ENCODE data around the gene SFSWAP. TPM values are rescaled to one million over a fixed set of nuclear protein-coding genes. Genes with fewer than 3 reads are reported as not detected.
"Not testable (repeated sequence)": the region's sequence is repeated elsewhere in the genome, so short reads cannot be mapped to it uniquely, and the experiment has no call there.

Gene SFSWAP
- total RNA-seq, 1 donor from 2014 or later, result 59.8 TPM

DNA sequence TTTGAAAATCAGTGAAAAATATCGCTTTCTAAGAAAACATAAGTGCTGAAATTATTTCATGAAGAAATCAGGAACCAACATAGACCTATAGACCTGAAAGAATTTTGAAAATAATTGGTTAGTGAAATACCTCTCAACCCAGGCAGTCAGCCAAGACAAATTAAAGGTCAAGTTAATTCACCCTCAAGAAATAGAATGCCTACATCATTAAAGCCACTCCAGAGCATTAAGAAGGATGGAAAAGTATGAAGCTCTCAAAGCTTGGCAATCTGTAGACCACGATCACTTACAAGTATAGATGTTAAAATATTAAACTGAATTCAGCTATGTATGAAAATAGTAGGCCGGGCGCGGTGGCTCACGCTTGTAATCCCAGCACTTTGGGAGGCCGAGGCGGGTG, 48.3 kb downstream of the SFSWAP start:
- DNase-seq (ENCODE audit: low spot score), result no peak

DNA sequence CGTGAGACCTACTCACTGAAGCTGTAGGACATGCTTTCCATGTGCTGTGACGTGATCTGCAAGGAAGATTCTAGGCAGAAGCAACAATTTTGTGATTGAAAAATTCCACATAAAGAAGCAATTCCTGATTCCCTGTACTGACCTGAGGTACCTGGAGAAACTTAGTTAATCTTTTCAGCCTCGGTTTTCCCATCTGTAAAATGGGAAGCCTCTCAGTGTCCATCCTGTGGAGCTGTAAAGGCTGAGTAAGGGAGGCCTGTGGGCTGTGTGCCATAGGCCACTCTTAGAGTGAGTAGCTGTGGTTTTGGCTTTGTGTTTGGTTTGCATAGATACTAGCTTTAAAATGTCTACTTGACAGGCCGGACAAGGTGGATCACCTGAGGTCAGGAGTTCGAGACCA, 50.7 kb downstream of the SFSWAP start:
- DNase-seq (ENCODE audit: low spot score), result no peak

DNA sequence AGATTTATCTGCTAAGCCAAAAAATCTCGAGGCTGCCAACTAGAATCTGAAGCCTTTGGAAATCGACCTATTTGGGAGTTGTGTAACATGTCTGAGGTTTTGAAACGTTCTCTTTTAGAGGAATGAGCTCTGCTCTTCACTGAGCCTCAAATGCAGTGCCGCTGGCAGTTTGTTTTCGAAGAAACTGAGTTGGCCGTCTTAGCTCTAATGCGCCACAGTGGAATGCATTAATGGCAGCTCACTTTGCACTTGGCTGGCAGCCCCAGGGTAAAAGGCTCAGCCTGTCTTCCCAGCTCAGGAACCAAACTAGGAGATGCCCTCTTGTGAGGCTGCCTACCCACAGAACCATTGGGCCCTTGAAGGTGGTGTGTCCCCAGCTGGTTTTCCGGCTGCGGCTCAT, 53.8 kb downstream of the SFSWAP start:
- no peak for DNase-seq (ENCODE audit: low spot score)

DNA sequence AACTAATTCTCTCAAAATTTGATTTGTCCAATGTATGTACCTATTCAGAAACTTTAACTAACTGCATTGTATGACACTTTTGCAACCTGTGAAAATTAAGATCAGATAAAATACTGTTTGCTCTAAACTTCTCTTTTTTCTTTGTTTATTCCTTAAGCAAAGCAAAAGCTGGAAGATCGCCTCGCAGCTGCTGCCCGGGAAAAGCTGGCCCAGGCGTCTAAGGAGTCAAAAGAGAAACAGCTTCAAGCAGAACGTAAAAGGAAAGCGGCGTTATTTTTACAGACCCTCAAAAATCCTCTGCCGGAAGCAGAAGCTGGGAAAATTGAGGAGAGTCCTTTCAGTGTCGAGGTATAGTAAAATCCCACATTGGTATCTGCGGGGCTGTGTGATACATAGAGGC, 55.1 kb downstream of the SFSWAP start:
- DNase-seq (ENCODE audit: low spot score), result no peak

DNA sequence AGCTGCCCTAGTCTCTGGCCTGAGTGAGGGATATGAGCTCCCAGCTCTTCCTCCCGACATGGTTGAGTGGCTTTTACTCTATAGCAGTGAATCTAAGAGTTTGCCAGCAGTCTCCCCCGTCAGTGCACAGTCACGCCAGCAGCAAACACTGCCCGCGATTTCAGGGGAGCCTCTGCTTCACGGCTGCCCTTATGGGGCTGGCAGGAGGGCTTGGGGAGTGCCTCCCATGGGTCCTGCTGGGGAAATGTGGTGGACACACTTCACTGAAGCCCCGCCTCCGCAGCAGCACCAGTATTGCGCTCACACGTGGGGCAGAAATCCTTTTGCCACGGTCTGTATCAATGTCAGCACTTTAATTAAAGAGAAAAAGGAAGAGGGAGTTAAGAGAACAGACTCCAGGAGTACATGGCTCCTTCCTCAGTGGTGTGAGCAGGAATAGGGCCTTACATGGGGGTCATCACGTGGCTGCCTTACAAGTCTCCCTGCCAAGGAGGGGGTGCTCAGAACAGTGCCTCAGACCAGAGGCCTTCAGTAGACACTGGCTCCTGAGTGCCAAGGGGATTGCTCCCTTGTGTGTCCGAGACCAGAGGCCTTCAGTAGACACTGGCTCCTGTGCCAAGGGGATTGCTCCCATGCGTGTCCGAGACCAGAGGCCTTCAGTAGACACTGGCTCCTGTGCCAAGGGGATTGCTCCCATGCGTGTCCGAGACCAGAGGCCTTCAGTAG, 55.7 kb downstream of the SFSWAP start:
- DNase-seq (ENCODE audit: low spot score), result no peak

DNA sequence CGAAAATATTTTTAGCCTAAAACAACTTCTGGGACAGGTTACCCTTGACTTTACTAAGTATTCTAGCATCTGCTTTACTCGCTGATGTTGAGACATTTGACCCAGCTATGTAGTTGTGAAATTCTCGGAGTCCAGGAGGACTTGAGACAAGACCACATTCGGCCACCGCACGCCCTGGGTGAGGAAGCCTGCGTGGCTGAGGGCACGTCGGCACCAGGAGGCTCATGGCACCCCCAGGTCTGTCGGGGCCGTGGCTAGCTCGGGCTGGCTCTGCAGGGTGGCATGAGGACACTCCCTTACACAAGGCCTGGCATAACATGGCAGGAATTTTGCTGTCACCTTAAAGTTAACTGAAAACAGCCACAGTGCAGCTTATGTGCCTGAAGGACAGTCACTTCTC, 59.2 kb downstream of the SFSWAP start:
- no peak for DNase-seq (ENCODE audit: low spot score)

DNA sequence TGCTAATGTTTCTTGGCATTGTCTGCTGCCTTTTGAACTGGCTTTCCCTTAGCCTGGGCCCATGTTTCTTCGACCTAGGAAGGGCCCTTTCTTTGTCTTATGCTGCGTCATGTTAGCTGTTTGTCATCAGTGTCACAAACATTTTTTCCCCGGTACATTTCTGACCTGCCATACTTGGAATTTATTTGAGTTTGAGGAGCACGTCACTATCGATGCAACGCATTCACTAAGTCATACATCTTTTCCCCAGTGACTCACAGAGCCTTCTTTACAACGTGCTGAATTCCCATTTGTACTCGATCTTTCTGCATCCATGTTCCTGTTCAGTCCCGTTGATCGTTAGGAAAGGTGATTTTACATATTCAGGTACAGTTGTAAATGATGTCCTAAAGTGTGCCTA, 61.1 kb downstream of the SFSWAP start:
- no peak for DNase-seq (ENCODE audit: low spot score)

DNA sequence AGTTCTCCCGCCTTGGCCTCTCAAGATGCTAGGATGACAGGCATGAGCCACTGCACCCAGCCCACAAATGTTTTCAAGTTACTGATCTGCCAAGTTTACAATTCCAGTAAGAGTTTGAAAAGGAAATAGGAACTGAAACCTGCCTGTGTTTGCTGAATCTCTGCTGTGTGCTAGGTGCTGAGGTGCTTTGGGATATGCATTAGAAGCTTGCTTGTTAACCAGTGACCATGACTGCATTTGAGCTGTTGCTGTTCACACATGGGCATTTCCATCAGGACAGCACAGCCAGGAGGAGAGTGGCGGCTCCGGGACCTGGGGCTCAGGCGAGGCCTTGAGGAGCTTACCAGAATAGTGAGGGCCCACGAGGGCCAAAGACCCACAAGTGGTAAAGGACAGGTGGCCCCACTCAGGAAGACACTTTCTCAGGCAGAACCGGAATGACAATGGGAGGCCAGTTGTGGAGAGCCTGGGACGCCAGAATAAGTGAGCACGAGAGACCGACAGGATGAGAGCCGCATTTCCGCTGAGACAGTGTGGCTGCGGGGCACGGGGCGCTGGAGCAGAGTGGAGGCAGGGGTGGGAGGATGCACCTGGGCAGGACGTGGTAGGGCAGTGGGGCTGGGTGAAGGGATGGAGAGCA, 62.8 kb downstream of the SFSWAP start:
- DNase-seq (ENCODE audit: low spot score), result no peak

DNA sequence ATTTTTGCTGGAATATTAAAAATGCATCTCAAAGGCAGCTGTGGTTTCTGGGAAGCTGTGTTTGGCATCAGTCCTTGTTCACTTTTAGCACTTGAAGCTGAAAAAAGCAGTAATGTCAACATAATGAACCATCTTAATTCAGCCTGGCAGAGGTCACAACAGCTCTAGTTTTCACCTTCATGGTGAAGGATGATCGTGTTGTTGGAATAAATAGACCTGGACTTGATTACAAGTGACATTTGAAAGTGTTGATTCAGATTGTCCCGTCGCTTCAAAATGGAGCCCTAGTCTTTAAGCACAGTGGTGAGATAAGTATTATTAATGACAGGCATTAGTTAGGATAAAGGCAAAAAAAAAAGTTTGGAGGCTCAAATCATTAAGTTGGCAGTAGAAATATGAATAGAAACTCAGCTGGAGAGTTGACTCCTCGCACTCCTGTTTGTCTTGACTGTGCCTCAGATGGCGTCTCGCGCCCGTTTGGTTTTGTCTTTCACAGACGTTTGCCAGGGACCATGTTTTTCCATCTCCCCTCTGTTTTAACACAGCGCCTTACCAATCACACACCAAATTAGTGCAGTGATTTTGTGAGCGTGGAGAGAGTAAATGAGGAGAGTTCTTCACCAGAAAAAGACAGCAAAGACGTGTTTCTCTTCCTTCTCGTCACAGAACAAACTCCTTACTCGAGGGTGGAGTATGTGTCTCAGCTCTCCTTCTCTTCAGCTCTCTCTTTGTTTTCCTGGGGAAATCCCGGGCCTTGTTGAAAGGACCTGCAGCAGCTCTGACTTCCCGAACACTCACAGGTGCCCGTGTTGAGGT, 63.9 kb downstream of the SFSWAP start:
- no peak for DNase-seq (ENCODE audit: low spot score)

DNA sequence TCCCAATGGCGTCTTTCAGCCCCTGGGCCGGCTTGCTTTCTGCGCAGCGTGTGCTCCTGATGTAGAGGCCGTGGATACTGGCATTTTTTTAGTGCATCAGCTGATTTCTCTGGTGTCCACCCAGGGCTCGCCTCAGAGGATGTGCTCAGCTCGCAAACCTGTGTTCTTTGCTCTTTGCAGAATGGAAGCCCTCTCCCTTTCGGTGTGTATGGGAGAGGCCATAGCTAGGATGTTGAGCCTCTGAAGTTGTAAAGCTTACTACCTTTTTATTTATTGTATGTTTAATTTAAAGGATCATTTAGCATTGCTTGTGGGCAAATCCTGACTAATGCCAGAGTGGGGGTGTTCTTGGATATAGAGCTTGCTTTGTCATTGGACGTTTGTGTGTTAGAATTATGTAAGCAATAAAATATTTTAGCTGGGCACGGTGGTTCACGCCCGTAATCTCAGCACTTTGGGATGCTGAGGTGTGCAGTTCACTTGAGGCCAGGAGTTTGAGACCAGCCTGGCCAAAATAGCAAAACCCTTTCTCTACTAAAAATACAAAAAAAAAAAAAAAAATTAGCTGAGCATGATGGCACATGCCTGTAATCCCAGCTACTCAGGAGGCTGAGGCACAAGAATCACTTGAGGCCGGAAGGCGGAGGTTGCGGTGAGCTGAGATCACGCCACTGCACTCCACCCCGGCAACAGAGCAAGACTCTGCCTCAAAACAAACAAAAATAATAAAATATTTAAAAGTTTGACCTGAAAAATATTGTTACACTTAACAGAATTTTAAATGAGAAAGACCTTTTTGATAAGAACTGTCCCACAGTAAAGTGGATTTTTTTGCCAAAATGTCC, 64.7 kb downstream of the SFSWAP start:
- no peak for DNase-seq (ENCODE audit: low spot score)

DNA sequence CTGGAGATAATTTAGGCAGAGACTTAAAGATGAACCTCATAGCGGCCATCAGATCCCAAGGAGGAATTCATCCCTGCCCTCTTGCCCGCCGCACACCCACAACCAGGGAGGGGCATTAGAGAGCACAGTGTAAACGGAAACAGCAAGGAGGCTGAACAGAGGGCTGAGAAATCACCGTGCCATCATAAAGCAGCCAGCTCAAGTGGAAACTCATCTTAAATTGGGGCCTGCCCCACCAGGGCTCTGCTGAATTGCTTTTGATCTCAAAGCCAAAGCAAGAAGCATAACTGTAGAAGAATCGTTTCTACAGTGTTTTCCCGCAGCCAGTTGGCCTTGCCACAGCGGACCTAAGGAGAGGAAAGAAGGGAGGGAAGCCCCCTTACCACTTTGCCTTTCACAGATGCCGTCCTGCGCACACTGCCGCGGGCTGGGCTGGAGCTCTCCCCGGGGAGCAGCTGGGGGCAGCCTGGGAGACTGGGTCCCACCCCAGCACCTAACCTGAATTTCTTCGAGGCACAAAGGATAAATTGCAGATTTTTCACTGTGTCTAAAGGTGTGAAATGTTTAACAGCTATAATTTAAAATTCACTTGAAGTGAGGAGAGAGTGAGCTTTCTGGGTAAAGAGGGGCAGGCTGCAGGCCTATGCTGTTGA, 65.5 kb downstream of the SFSWAP start:
- no peak for DNase-seq (ENCODE audit: low spot score)

DNA sequence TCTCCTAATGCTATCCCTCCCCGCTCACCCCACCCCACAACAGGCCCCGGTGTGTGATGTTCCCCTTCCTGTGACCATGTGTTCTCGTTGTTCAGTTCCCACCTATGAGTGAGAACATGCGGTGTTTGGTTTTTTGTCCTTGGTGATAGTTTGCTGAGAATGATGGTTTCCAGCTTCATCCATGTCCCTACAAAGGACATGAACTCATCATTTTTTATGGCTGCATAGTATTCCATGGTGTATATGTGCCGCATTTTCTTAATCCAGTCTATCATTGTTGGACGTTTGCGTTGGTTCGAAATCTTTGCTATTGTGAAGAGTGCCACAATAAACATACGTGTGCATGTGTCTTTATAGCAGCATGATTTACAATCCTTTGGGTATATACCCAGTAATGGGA, 66.4 kb downstream of the SFSWAP start:
- DNase-seq (ENCODE audit: low spot score), result not testable (repeated sequence)

DNA sequence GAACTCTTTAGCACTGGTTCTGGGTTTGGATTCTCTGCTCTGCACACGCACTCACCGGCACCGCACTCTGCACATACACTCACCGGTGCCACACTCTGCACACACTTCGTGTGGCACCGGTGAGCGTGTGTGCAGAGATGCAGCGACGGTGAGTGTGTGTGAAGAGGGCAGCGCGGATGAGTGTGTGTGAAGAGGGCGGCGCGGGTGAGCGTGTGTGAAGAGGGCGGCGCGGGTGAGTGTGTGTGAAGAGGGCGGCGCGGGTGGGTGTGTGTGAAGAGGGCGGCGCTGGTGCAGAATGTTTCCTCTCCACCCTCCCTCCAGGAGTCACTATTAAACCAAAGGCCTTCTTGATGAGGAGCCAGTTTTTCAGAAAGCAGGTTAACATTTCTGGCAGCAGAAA, 68.1 kb downstream of the SFSWAP start:
- no peak for DNase-seq (ENCODE audit: low spot score)

DNA sequence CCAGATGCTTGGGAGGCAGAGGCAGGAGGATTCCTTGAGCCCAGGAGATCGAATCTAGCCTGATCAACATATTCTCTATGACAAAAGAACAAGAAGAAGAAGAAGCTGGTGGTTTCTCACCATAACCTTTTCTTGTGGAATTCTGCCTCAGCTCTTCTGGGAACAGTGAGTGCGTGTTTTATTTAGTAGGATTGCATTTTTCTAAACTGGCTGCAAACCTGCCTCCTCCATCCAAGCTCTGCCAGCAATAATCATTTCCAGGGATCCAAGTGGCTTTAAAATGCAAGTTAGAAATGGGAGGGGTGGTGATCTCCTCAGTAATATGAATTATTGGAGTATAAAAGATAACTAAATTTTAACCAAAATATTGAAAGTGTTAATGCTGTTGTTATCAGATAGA, 71.2 kb downstream of the SFSWAP start:
- DNase-seq (ENCODE audit: low spot score), result no peak

DNA sequence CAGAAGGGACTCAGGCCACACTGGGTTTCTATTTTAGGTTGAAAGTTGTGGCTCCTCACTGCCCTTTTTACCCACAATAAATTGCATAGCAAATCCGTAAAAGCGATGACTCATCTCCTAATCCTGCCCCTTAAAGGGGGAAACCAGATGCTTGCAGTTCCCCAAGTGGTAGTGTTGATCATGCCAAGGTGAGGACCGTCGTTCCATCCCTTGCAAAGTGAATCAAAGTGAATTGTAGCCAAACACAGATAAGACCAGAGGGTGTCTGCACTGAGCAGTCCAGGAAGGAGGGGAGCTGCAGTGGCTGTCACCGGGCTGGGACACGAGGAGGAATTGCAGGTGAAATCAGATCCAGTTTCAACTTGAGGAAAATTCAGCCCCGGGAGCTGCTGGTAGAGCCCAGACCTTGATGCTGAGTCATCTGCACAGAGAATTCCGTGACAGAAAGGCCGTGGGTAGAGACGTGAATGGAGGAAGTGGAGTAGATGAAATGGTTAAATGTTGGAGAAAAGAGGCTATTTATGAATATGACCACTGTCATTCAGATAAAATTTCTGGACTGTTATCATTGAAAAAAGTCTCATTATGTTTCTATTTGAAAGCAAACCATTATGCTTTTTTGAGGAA, 73.1 kb downstream of the SFSWAP start:
- DNase-seq (ENCODE audit: low spot score), result no peak

DNA sequence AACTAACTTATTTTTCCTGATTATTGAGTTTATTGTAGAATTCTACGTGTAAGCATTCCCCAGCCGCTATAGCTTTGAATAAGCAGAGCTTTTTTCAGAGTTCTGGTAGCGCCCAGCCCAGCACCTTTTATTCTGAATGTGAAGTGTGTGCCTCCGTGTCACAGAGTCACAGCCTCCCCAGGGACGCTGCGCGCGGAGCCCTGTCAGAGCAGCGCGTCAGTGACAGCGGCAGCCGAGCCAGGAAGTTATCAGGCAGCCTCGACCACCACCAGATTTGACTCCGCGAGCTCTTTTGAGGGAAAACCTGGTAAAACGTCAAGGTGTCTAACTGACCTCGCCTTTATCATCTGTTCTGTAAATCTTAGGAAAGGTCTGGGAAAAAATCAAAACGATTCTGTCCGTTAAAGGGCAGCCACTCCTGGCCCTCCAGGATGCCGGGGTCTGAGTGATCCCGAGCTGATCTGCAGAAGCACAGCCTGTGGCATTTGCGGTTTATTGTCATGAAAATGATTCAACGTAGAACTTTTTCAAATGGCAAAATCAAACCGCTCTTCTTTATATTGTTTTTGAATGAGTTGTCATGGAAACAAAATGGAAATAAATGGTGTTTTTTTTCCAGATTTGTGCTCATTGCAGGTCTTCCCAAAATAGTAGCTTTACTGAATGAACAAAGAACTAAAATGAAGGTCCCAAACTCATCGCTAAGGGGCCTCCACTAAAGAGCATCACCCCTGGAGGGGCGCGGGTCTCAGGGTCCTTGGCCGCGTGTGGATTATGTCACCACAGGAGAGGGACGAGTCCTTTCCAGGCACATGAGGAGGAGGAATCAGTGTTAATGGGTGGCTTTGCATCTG, 74.2 kb downstream of the SFSWAP start:
- no peak for DNase-seq (ENCODE audit: low spot score)

DNA sequence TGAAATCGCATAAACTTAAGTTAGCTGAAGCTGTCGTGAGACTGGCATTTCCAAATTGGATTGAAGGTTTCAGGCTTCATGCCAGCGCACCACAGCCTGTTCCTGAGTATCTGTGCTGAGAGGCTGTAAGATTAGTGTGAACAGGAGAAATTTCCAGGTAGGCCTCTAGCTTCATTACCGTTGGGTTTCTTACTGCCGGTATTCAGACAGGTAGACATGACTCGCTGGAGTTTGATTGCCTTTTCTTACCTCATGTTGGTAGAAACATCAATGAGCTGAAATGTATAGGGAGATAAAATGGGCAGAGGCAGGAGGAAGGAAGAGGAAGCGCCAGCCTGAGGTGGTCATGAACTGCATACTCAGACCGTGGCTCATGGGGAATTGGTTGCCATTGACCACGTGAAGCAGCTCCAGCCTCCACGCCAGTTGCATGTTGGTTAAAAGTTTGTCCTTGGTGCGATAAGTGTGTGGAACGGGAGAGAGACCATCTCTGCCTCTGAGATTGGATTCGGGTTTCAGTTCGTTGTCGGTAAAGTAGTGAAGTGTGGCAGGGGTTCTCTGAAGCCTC, 75.0 kb downstream of the SFSWAP start:
- DNase-seq (ENCODE audit: low spot score), result no peak

DNA sequence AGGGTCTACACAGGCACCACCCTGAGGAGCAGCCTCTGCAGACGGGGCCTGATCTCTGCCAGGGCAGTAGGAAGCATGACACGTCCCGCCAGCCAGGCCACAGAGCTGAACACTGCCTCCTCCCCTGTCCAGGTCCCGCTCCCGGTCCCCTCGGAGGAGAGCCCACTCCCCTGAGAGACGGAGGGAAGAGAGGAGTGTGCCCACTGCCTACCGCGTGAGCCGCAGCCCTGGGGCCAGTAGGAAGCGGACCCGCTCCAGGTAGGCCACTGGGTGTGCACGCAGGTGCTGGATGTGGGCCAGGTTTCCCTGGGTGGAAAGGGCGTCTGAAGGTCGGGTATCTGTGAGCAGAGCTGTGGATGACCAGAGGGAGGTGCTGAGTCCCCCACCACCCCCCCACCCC, 75.4 kb downstream of the SFSWAP start:
- DNase-seq (ENCODE audit: low spot score), result no peak

DNA sequence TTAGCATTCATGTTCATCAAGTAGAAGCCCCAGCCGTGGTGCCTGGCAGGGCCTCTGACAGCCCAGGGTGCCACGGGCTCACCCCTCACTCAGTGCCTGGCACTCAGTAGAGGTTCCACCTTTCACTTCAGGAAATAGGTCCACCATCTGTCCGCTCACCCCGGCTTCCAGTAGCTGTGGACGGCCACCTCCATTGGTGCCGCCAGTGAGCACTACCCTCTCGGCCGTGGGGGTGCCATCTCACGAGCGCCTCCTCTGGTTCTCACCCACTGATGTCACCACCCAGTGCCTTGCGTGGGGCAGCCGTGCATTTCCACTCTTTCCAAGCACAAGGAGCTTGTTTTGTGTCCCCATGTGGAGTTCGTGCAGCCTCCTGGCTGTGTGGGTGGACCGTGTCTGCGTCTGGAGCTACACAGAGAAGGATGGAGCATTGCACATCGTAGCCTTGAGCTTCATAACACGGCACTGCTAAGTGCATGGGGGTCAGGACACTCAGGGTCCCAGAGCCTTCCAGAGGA, 76.3 kb downstream of the SFSWAP start:
- no peak for DNase-seq (ENCODE audit: low spot score)
